ENCODE data around the gene KNDC1. TPM values are rescaled to one million over a fixed set of nuclear protein-coding genes. Genes with fewer than 3 reads are reported as not detected.

The KNDC1 gene
- total RNA-seq, 4 donors from 2014 or later: under 0.01 to 12.5 (median 5.3) TPM

DNA sequence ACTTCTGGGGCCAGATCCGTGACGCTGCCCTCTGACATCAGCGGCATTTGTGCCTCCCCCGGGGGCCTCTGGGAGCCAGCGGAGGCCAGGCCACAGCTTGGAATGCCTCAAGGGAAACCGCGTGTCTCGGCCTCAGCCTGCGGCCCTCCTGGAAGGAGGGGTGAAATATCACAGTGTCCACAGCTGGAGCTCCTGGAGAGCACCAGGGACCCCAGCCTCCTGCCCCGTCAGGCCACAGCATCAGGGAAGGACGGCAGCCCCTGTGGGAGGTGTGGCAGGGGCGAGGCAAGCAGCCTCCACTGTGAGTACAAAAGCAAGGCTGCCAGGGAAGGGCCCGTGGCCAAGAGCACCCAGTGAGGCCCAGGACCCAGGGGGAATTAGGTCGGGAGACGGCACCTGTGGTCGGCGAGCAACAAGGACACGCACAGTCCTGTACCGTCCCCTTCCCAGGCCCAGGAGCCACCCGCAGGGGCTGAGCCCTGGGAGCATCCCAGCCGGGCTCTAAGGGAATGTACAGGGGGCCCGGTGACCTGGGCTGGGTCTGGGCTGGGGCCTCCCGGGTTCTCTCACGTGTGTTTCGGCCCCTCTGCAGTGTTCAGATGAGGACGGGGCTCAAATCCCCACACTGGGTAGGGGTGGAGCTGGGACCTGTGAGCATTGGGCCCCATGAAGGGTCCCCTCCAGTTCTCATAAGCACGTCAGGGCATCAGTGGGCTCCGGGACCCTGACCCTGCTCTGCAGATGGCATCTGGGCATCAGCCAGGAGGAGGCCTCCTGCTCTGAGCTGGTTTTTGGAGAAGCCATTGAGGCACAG is 18.7 kb upstream of the KNDC1 start:
- no peaks in the 10 kb centered on the region for H3K36me3 ChIP-seq
- no peaks in the 10 kb centered on the region for H3K4me1 ChIP-seq
- no peaks in the 10 kb centered on the region for H3K27me3 ChIP-seq
- no peak overlapping the region for H3K4me3 ChIP-seq
- intact Hi-C loops (cut with DNase I; ENCODE audit: low total_unique reads): no loop called here
- no peak for TF ChIP-seq POLR2A (IDR thresholded peaks at IDR 0.05)
- TF ChIP-seq, protein P1, sequence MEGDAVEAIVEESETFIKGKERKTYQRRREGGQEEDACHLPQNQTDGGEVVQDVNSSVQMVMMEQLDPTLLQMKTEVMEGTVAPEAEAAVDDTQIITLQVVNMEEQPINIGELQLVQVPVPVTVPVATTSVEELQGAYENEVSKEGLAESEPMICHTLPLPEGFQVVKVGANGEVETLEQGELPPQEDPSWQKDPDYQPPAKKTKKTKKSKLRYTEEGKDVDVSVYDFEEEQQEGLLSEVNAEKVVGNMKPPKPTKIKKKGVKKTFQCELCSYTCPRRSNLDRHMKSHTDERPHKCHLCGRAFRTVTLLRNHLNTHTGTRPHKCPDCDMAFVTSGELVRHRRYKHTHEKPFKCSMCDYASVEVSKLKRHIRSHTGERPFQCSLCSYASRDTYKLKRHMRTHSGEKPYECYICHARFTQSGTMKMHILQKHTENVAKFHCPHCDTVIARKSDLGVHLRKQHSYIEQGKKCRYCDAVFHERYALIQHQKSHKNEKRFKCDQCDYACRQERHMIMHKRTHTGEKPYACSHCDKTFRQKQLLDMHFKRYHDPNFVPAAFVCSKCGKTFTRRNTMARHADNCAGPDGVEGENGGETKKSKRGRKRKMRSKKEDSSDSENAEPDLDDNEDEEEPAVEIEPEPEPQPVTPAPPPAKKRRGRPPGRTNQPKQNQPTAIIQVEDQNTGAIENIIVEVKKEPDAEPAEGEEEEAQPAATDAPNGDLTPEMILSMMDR (IDR thresholded peaks at IDR 0.05): no peak
- peak; percentile 7 to 9 for DNase-seq
- no peak overlapping the region for H3K27ac ChIP-seq
- no peaks in the 10 kb centered on the region for H3K9me3 ChIP-seq

DNA sequence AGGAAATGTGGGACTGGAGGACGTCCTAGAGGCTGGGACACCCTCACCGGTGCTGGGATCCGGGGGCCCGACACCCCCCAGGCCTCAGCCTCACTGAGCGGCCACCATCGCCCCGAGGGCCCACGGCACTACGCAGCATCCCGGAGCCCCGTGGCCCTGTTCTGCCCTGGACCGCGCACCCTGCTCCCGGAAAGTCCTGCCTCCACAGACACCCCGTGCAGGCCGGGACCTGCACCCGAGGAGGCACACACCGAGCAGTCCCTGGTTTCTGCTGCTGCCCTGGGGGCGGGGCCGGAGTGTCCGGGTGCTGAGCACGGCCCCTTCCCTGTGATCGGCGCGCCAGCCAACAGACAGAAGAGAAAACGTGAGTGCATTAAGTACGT is 18.1 kb upstream of the KNDC1 start:
- TF ChIP-seq POLR2A (IDR thresholded peaks at IDR 0.05): no peak
- TF ChIP-seq, protein P1 (IDR thresholded peaks at IDR 0.05): no peak
- DNase-seq: peak; percentile 6 to 7
- Histone ChIP-seq H3K27ac (no peak overlapping the region), H3K9me3 (no peaks in the 10 kb centered on the region), H3K4me1 (no peaks in the 10 kb centered on the region), H3K27me3 (no peaks in the 10 kb centered on the region), H3K4me3 (no peak overlapping the region), H3K36me3 (no peaks in the 10 kb centered on the region)
- intact Hi-C loops (cut with DNase I; ENCODE audit: low total_unique reads): no loop called here

DNA sequence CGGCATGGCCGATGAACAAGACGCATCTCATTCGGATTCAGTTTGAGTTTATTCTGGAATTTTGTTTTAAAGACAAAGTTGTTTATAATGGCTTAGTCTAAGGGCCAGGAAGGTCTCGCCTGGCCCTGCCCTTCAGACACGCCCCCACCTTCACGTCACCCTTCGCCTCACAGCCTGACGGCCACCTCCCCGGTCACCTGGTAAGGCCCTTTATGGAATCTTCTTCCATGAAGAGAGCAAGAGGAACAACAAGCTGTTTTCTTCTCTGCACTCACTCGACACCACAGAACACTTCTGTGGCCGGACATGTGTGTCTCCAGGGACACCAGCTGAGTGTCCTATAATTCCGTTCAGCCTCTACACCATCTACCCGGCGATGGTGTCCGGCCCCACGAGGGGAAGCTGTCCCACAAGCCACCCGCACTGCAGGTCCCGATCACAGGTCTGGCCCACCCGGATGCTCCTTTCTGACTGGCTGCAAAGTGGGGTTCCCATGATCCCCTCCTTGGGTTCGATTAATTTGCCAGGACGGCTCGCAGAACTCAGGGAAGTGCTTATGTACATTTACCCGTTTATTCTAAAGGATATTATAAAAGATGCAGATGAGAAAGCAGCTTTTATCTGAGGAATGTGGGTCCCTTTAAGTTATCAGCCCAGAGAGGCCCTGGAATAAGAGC is 17.4 kb upstream of the KNDC1 start:
- peak; percentile 6 to 8 for DNase-seq
- no peaks in the 10 kb centered on the region for H3K27me3 ChIP-seq

DNA sequence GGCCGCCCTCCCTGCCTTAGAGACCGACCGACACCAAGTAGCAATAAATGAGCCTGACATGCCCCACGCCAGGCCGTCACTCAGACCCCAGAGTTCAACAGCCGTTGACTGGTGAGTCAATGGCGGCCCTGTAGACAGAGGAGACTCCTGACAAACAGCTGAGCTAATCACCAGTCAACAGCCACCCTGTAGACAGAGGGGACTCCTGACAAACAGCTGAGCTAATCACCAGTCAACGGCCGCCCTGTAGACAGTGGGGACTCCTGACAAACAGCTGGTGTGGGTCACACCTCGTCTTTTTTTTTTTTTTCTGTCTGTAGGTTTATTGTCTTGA is 16.9 kb upstream of the KNDC1 start:
- Histone ChIP-seq H3K36me3 (no peaks in the 10 kb centered on the region), H3K9me3 (no peaks in the 10 kb centered on the region), H3K27me3 (no peaks in the 10 kb centered on the region), H3K27ac (no peak overlapping the region), H3K4me1 (no peaks in the 10 kb centered on the region), H3K4me3 (no peak overlapping the region)
- DNase-seq: peak in 1 of 2 donors; percentile 5
- intact Hi-C loops (cut with DNase I; ENCODE audit: low total_unique reads): no loop called here
- TF ChIP-seq, protein P1 (IDR thresholded peaks at IDR 0.05): no peak
- TF ChIP-seq POLR2A (IDR thresholded peaks at IDR 0.05): no peak

More for the DNA sequence above, 17.4 kb upstream of the KNDC1 start:
- intact Hi-C loops (cut with DNase I; ENCODE audit: low total_unique reads): no loop called here
- Histone ChIP-seq H3K4me3 (no peak overlapping the region), H3K4me1 (no peaks in the 10 kb centered on the region), H3K9me3 (no peaks in the 10 kb centered on the region), H3K27ac (no peak overlapping the region), H3K36me3 (no peaks in the 10 kb centered on the region)
- TF ChIP-seq POLR2A (IDR thresholded peaks at IDR 0.05): no peak
- TF ChIP-seq, protein P1 (IDR thresholded peaks at IDR 0.05): no peak

DNA sequence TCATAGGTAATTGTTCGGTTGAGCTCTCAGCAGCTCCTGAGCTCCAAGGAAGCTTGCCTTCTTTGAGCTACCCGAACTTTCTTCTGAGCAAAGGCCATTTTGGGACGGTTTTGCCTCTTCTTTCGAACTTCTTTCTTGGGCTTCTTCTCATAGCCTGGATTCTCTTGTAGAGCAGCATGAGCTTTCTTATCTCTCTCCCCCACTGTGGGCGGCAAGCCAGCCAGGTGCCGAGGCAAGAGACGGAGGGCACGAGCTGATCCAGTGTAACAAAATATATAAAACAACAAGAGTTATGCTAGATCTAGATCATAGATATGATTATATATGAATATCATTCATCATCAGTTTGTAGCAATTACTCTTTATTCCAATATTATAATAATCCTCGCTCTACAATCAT is 16.5 kb upstream of the KNDC1 start:
- no peak overlapping the region for H3K4me3 ChIP-seq
- no peaks in the 10 kb centered on the region for H3K27me3 ChIP-seq
- DNase-seq: peak in 1 of 2 donors; percentile 6
- TF ChIP-seq, protein P1 (IDR thresholded peaks at IDR 0.05): no peak
- TF ChIP-seq POLR2A (IDR thresholded peaks at IDR 0.05): no peak
- H3K4me1 ChIP-seq: no peaks in the 10 kb centered on the region
- intact Hi-C loops (cut with DNase I; ENCODE audit: low total_unique reads): no loop called here
- no peaks in the 10 kb centered on the region for H3K9me3 ChIP-seq
- no peak overlapping the region for H3K27ac ChIP-seq
- H3K36me3 ChIP-seq: no peaks in the 10 kb centered on the region
